Hepatocyte (in vitro differentiated cells): ENCODE results near the gene SLC35A1. TPM values are rescaled to one million over a fixed set of nuclear protein-coding genes. Genes with fewer than 3 reads are reported as not detected.

ENCODE experiments used
- DNase-seq: peaks from one replicate; pipeline ENCODE4 v3.0.0-alpha.2; 2016; ENCODE audit warnings: low spot score
- H2AFZ ChIP-seq: fragments of 200-600 bp; sonication (generic); 2 replicates; pipeline ENCODE4 v1.6.0; 2016; ENCODE audit warnings: antibody characterized with exemption, mild to moderate bottlenecking
- H3K27ac ChIP-seq: fragments of 200-600 bp; sonication (generic); 2 replicates; pipeline ENCODE4 v1.5.1; 2016; ENCODE audit warnings: mild to moderate bottlenecking
- H3K27me3 ChIP-seq: fragments of 200-600 bp; sonication (generic); 2 replicates; pipeline ENCODE4 v1.6.1; 2016
- H3K36me3 ChIP-seq: fragments of 200-600 bp; sonication (generic); replicated peaks from 2 replicates; pipeline ENCODE4 v1.5.1; 2016; ENCODE audit warnings: low read depth; ENCODE audit not compliant: insufficient read depth
- H3K4me1 ChIP-seq: fragments of 200-600 bp; sonication (generic); 2 replicates; pipeline ENCODE4 v1.5.1; 2016; ENCODE audit warnings: mild to moderate bottlenecking, moderate library complexity; ENCODE audit not compliant: insufficient read depth
- H3K4me2 ChIP-seq: fragments of 200-600 bp; sonication (generic); 2 replicates; pipeline ENCODE4 v1.6.0; 2016
- H3K4me3 ChIP-seq: fragments of 200-600 bp; sonication (generic); 2 replicates; pipeline ENCODE4 v1.5.1; 2016; ENCODE audit warnings: mild to moderate bottlenecking
- H3K79me2 ChIP-seq: fragments of 200-600 bp; sonication (generic); 2 replicates; pipeline ENCODE4 v1.6.0; 2017; ENCODE audit warnings: mild to moderate bottlenecking
- H3K9me2 ChIP-seq: fragments of 200-600 bp; sonication (generic); replicated peaks from 2 replicates; pipeline ENCODE4 v1.6.0; 2017; ENCODE audit warnings: mild to moderate bottlenecking; ENCODE audit not compliant: insufficient read depth
- H3K9me3 ChIP-seq: fragments of 200-600 bp; sonication (generic); 2 replicates; pipeline ENCODE4 v1.5.1; 2016; ENCODE audit warnings: low read depth, mild to moderate bottlenecking
- H4K20me1 ChIP-seq: fragments of 200-600 bp; sonication (generic); 2 replicates; pipeline ENCODE4 v1.6.0; 2016; ENCODE audit warnings: mild to moderate bottlenecking; ENCODE audit not compliant: insufficient read depth, poor library complexity, severe bottlenecking
- CTCF ChIP-seq: fragments of 200-600 bp; sonication (generic); IDR thresholded peaks from 2 replicates; pipeline ENCODE4 v1.5.1; 2016; ENCODE audit warnings: antibody characterized with exemption, mild to moderate bottlenecking; ENCODE audit not compliant: poor library complexity
- EZH2 ChIP-seq: fragments of 200-600 bp; sonication (generic); IDR thresholded peaks from 2 replicates; pipeline ENCODE4 v1.6.1; 2016; ENCODE audit warnings: antibody characterized with exemption, mild to moderate bottlenecking, borderline replicate concordance
- EZH2phosphoT487 ChIP-seq: fragments of 200-600 bp; sonication (generic); IDR thresholded peaks from one replicate; pipeline ENCODE4 v1.6.1; 2018; ENCODE audit warnings: antibody characterized with exemption, mild to moderate bottlenecking, low read depth, moderate library complexity; ENCODE audit not compliant: unreplicated experiment, severe bottlenecking
- WGBS: methylation state at CpG from one replicate; pipeline ENCODE4 v1.1.6; 2016; ENCODE audit warnings: low lambda C conversion rate; ENCODE audit errors: missing lambda C conversion rate; 5-methylcytosine and 5-hydroxymethylcytosine counted together
- polyA plus RNA-seq: library from polyadenylated mRNA; unstranded; fragments of >200 nt; fragmentation: Nextera tagmentation; extraction: Ambion mirVana; gene quantifications from 2 replicates; pipeline ENCODE4 v1.2.1, GENCODE V29; 2016
- total RNA-seq: library from RNA; depleted of rRNA; stranded (reverse); fragments of >200 nt; gene quantifications from 2 replicates; pipeline ENCODE4 v1.2.3, GENCODE V29; 2014

SLC35A1 gene
- total and polyA plus RNA-seq, 2 experiments from 2014 or later: 28.3 to 30.3 TPM

DNA sequence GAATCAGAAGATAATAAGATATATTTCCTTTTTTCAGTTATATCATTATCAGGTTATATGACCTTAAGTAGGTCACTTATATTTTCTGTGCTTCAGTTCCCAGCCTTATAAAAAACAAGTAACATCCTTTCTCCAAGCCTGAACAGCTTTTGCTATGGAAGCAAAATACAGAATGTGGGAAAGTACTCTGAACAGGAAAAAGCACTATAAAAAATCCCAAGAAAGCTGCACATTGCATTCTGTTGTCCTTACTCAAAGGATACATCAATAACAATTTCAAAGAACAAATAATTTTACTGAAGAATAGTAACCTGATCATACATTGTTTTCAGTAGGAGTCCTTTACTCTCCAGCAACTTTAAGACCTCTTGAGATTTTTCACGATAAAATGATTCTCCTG, 56.4 kb downstream of the SLC35A1 start:
- Histone ChIP-seq H3K36me3 (no peaks in the 10 kb centered on the region), H3K4me2 (no peak overlapping the region), H3K9me3 (no peaks in the 10 kb centered on the region), H3K9me2 (no peaks in the 10 kb centered on the region), H3K4me3 (no peak overlapping the region), H2AFZ (no peak overlapping the region), H3K27ac (no peak overlapping the region), H4K20me1 (no peaks in the 10 kb centered on the region), H3K4me1 (no peaks in the 10 kb centered on the region), H3K27me3 (no peaks in the 10 kb centered on the region), H3K79me2 (peaks cover 13% of the 10 kb centered on the region)
- DNase-seq: no peak
- no peak for TF ChIP-seq EZH2
- TF ChIP-seq CTCF: no peak
- TF ChIP-seq EZH2phosphoT487: no peak
- WGBS: 96% methylated on average over 1 of the region's 1 CpG

DNA sequence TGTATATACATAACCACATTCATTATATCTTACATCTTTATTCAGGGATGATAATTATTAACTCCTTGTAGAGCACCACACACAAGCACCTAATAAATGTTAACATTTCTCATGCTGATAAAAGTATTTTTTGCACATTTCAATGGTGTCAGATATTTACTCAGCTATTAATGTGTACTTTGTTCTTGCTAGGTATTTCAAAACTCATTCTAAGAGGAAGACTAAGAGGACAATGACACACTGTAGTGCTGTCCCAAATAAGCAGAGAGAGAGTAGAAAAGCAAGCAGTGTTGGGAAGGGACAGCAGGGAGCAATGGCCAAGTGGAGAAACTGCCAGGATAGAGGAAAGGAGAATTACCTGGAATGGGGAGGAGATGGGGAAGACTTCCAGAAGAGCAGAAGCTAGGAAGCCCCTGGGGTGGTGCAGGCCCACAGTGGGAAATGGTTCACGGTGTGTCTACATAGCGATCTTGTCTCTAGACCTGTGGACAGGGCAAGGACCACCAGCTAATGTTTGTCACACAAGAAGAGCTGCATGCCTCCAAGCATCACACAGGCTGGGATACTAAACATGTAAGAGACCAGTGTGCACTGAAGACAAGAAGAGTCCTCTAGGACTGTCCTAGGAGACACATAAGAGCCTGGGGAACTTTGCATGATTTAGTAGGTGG, 61.7 kb downstream of the SLC35A1 start:
- TF ChIP-seq EZH2phosphoT487: no peak
- TF ChIP-seq EZH2: no peak
- TF ChIP-seq CTCF: no peak
- WGBS: 88% methylated on average over 2 of the region's 2 CpGs
- no peak overlapping the region for H2AFZ ChIP-seq
- no peaks in the 10 kb centered on the region for H4K20me1 ChIP-seq
- H3K4me1 ChIP-seq: no peaks in the 10 kb centered on the region
- DNase-seq: no peak
- no peaks in the 10 kb centered on the region for H3K9me2 ChIP-seq
- no peak overlapping the region for H3K4me2 ChIP-seq
- H3K36me3 ChIP-seq: no peaks in the 10 kb centered on the region
- H3K27ac ChIP-seq: no peak overlapping the region
- H3K79me2 ChIP-seq: no peaks in the 10 kb centered on the region
- H3K27me3 ChIP-seq: no peaks in the 10 kb centered on the region
- H3K4me3 ChIP-seq: no peak overlapping the region
- no peaks in the 10 kb centered on the region for H3K9me3 ChIP-seq

- Histone ChIP-seq H3K4me2 (no peak overlapping the region), H3K36me3 (no peaks in the 10 kb centered on the region), H3K9me3 (no peaks in the 10 kb centered on the region), H3K9me2 (no peaks in the 10 kb centered on the region), H3K27me3 (no peaks in the 10 kb centered on the region), H4K20me1 (no peaks in the 10 kb centered on the region), H3K27ac (no peak overlapping the region), H3K4me3 (no peak overlapping the region), H3K4me1 (no peaks in the 10 kb centered on the region), H2AFZ (no peak overlapping the region), H3K79me2 (no peaks in the 10 kb centered on the region)
- WGBS: 100% methylated on average over 1 of the region's 1 CpG
- TF ChIP-seq EZH2phosphoT487: no peak
- TF ChIP-seq EZH2: no peak
- TF ChIP-seq CTCF: no peak
- no peak for DNase-seq
Observed at GRCh38 chr6:87538510-87539260, 65.9 kb downstream of the SLC35A1 start.
